ENCODE measurements around the gene VCAM1. TPM values are rescaled to one million over a fixed set of nuclear protein-coding genes. Genes with fewer than 3 reads are reported as not detected.
A peak's percentile ranks its signal among the peaks of the same experiment; 100 is the strongest.

Gene VCAM1
- total RNA-seq, 2 donors from 2014 or later, result 6.4 to 7.0 TPM

DNA sequence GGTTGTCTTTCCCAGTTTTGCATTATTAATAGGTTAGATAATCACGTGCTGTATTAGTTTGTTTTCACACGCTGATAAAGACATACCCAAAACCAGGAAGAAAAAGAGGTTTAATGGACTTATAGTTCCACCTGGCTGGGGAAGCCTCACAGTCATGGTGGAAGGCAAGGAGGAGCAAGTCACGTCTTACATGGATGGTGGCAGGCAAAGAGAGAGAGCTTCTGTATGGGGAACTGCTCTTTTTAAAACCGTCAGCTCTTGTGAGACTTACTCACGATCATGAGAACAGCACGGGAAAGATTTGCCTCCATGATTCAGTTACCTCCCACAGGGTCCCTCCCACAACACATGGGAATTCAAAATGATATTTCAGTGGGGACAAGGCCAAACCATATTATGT is 2.3 kb upstream of the VCAM1 start:
- TF ChIP-seq, protein P1, sequence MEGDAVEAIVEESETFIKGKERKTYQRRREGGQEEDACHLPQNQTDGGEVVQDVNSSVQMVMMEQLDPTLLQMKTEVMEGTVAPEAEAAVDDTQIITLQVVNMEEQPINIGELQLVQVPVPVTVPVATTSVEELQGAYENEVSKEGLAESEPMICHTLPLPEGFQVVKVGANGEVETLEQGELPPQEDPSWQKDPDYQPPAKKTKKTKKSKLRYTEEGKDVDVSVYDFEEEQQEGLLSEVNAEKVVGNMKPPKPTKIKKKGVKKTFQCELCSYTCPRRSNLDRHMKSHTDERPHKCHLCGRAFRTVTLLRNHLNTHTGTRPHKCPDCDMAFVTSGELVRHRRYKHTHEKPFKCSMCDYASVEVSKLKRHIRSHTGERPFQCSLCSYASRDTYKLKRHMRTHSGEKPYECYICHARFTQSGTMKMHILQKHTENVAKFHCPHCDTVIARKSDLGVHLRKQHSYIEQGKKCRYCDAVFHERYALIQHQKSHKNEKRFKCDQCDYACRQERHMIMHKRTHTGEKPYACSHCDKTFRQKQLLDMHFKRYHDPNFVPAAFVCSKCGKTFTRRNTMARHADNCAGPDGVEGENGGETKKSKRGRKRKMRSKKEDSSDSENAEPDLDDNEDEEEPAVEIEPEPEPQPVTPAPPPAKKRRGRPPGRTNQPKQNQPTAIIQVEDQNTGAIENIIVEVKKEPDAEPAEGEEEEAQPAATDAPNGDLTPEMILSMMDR (IDR thresholded peaks at IDR 0.05), result no peak
- Histone ChIP-seq H3K27me3 (no peaks in the 10 kb centered on the region), H3K27ac (no peak overlapping the region), H3K4me3 (no peak overlapping the region), H3K36me3 (no peaks in the 10 kb centered on the region), H3K4me1 (peaks cover 0 to 4% of the 10 kb centered on the region in 2 donors), H3K9me3 (no peaks in the 10 kb centered on the region)
- no peak for DNase-seq (ENCODE audit: low spot score)

DNA sequence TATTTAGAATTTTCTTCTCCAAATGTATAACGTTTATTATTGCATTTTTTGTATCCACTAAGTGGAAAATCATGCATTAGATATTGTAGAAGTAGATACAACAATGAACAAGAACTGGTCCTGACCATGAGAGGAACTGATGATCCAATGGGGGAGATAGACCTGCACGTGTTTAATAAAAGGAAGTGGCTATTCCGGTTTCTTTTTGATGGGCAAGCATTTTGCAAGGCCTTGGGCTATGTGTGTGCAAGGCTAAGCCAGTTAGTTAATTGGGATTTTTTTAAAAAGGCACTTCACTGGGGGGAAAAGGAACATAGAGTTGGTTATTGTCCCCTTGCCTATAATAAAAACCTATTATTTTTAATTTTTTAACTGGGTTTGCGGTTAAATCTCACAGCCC is 961 bp upstream of the VCAM1 start:
- no peaks in the 10 kb centered on the region for H3K27me3 ChIP-seq
- no peak overlapping the region for H3K4me3 ChIP-seq
- DNase-seq (ENCODE audit: low spot score), result no peak
- no peak overlapping the region for H3K27ac ChIP-seq
- H3K4me1 ChIP-seq, result peaks cover 0 to 4% of the 10 kb centered on the region in 2 donors
- H3K9me3 ChIP-seq, result no peaks in the 10 kb centered on the region
- H3K36me3 ChIP-seq, result no peaks in the 10 kb centered on the region
- TF ChIP-seq, protein P1 (IDR thresholded peaks at IDR 0.05), result no peak

DNA sequence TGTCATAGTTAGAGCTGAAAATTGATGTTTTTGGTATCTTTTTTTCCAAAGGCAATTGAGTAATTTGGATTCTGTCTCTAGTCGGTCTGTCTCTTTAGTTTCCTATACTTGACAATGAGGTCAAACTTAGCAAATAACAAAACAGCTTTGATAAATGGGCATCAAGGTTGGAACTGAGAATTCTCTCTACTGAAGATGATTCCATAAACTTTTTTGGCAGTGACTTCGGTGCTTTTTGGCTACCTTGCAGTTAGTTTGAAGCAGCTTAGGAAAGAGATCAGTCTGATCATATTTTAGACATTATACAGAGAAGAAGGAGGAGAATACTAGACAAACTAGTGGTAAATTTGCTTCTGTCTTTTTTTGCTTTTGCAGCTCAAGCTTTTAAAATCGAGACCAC is 559 bp downstream of the VCAM1 start:
- Histone ChIP-seq H3K36me3 (no peaks in the 10 kb centered on the region), H3K27ac (peak overlapping the region in 1 of 2 donors; percentile 4), H3K27me3 (no peaks in the 10 kb centered on the region), H3K4me3 (peak overlapping the region; percentile 7 to 31), H3K4me1 (peaks cover 0 to 4% of the 10 kb centered on the region in 2 donors), H3K9me3 (no peaks in the 10 kb centered on the region)
- no peak for DNase-seq (ENCODE audit: low spot score)
- TF ChIP-seq, protein P1 (IDR thresholded peaks at IDR 0.05), result no peak

DNA sequence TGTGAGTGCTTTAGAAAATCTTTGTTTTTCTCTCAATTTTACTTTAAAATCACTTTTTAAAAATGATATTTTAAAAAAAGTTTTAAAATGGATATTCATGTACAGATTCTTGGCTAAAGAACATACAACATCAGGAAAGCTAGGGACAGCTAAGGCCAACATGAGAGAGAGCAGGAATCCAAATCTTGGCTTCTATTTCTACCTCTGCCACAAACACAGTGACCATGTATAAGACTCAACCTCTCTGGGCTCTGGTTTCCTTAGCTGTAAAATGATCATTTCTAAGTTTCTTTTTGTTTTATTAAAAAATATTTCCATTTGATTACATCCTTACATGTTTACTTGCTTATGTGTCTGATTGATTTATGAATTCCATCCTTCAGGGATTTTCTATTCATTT is 1.2 kb downstream of the VCAM1 start:
- Histone ChIP-seq H3K4me3 (peak overlapping the region; percentile 13 to 31), H3K4me1 (peaks cover 0 to 4% of the 10 kb centered on the region in 2 donors), H3K9me3 (no peaks in the 10 kb centered on the region), H3K27ac (peak overlapping the region in 1 of 2 donors; percentile 24), H3K36me3 (no peaks in the 10 kb centered on the region), H3K27me3 (no peaks in the 10 kb centered on the region)
- TF ChIP-seq, protein P1 (IDR thresholded peaks at IDR 0.05), result no peak
- no peak for DNase-seq (ENCODE audit: low spot score)

DNA sequence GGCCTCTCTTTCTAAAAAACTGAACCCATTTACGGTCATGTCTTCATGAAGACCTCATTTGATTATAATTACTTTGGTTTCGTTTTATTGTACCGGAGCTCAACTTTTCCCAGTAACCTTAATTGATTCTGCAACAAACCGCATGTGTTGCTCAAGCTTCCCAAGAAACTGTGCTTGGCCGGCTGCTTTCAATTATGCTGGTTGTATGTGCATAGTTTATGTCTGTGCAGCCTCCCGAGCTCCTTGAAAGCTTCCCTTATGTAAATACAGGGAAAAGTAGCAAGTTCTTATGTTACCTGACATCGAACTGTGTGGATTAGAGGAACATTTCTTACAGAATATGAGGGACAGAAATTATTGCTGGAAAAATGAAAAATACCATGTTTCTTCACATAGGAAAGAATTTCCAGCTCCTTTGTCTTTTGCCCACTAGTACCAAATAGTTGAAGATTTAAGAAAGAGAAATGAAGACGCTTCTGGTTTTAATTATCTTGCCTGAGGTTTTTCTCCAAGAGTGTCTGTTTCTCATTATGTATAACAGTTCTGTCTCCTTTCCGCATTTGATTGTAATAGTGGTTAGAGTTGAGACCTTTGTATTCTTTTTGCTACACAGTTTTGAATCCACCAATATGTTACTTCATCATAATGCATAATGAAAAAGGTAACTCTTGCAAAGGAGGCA is 2.1 kb downstream of the VCAM1 start:
- H3K9me3 ChIP-seq, result no peaks in the 10 kb centered on the region
- H3K36me3 ChIP-seq, result no peaks in the 10 kb centered on the region
- peak overlapping the region in 1 of 2 donors; percentile 24 for H3K27ac ChIP-seq
- TF ChIP-seq, protein P1 (IDR thresholded peaks at IDR 0.05), result no peak
- H3K4me1 ChIP-seq, result peaks cover 0 to 4% of the 10 kb centered on the region in 2 donors
- no peaks in the 10 kb centered on the region for H3K27me3 ChIP-seq
- peak overlapping the region; percentile 13 to 31 for H3K4me3 ChIP-seq
- DNase-seq (ENCODE audit: low spot score), result peak; percentile 69

DNA sequence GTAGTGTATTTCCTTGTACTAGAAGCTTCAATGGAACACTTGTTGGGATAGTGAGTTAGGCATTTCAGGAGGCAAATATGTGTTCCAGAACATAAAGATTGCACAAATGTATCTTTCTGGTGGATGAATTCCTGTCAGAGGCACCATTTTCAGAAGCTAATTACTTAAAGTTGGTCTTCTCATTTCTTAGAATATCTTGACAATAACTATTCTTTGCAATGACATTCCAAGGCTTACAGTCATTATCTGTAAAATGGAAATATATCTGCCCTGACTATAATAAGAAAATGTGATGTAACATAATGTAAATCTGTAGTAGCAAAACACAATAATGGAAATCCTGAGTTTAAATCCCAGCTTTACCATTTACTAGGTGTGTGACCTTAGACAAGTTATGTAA is 2.7 kb downstream of the VCAM1 start:
- H3K4me3 ChIP-seq, result no peak overlapping the region
- no peaks in the 10 kb centered on the region for H3K36me3 ChIP-seq
- no peaks in the 10 kb centered on the region for H3K9me3 ChIP-seq
- no peaks in the 10 kb centered on the region for H3K27me3 ChIP-seq
- peaks cover 0 to 4% of the 10 kb centered on the region in 2 donors for H3K4me1 ChIP-seq
- TF ChIP-seq, protein P1 (IDR thresholded peaks at IDR 0.05), result no peak
- no peak overlapping the region for H3K27ac ChIP-seq
- no peak for DNase-seq (ENCODE audit: low spot score)

All from right atrium auricular region (tissue), 2 donors.